HepG2 (cell line): ENCODE data around the gene UGCG. TPM values are rescaled to one million over a fixed set of nuclear protein-coding genes. Genes with fewer than 3 reads are reported as not detected.

Experiments
- ATAC-seq: fragments of 200-7000 bp; cut with Tn5 transposase; 3 replicates; pipeline ENCODE4 v1.9.1; 2020; ENCODE audit warnings: mild to moderate bottlenecking, moderate library complexity
- BruUV-seq: library from RNA; stranded (reverse); fragments of 400-500 nt; replicated peaks from 2 replicates; lab custom pipeline; 2021; lab: Mats Ljungman, UMichigan
- CTCF ChIA-PET: fragments of 300-600 bp; formaldehyde crosslinking; extraction: SDS; loops from one replicate; lab custom pipeline; 2021; ENCODE audit warnings: low total read pairs, inconsistent platforms, low intra/inter-chr PET ratio; lab: Yijun Ruan, JAX
- POLR2A ChIA-PET: fragments of 350-600 bp; sonication (Branson Sonifier 250); formaldehyde crosslinking; loops from one replicate; lab custom pipeline; 2020; ENCODE audit warnings: antibody characterized with exemption, inconsistent platforms; lab: Yijun Ruan, JAX
- DNase-seq: peaks from one replicate; pipeline ENCODE4 v3.0.0-alpha.2; 2015; ENCODE audit warnings: low spot score
- FAIRE-seq: peaks from 3 replicates; lab custom pipeline; 2011; peaks lifted over from hg19 to GRCh38; lab: Jason Lieb, UNC
- H2AFZ ChIP-seq: one replicate; pipeline ENCODE4 v1.6.1; 2011; ENCODE audit warnings: low read length, inconsistent platforms
- H3K27ac ChIP-seq: fragments of 300-600 bp; 3 replicates; pipeline ENCODE4 v1.8.0; 2011; ENCODE audit warnings: mixed run types, mild to moderate bottlenecking, mixed read lengths, low read length, inconsistent platforms; ENCODE audit not compliant: insufficient read depth; ENCODE audit errors: extremely low read length
- H3K27me3 ChIP-seq, 2 experiments: fragments of 200-600 bp in 1 of 2; 2 replicates in 1 of 2; 3 replicates in 1 of 2; pipeline versions ENCODE4 v1.6.0 to v1.8.0; 2011; ENCODE audit warnings: low read length in 2 of 2, mild to moderate bottlenecking in 2 of 2, moderate library complexity in 2 of 2, inconsistent platforms in 1 of 2; ENCODE audit not compliant: insufficient read depth in 2 of 2, control insufficient read depth in 1 of 2
- H3K36me3 ChIP-seq, 2 experiments: fragments of 200-600 bp in 1 of 2; replicated peaks in 1 of 2; 2 replicates in 1 of 2; 3 replicates in 1 of 2; pipeline versions ENCODE4 v1.5.1 to v1.8.0; 2011; ENCODE audit warnings: low read length in 2 of 2, inconsistent platforms in 1 of 2; ENCODE audit not compliant: insufficient read depth in 2 of 2, control insufficient read depth in 1 of 2
- H3K4me1 ChIP-seq: 2 replicates; pipeline ENCODE4 v1.5.1; 2012; ENCODE audit warnings: low read length, inconsistent platforms; ENCODE audit not compliant: insufficient read depth
- H3K4me2 ChIP-seq: 2 replicates; pipeline ENCODE4 v1.6.0; 2011; ENCODE audit warnings: low read depth, low read length, inconsistent platforms
- H3K4me3 ChIP-seq, 3 experiments: fragments of 200-600 bp in 1 of 3; sonication (generic), shearing (Covaris generic) in 1 of 3; replicated peaks in 1 of 3; 2 replicates each; pipeline ENCODE4 v1.5.1; 2011 to 2016; ENCODE audit warnings: low read length in 3 of 3, inconsistent platforms in 2 of 3, low read depth in 2 of 3, mild to moderate bottlenecking in 2 of 3, control low read depth in 1 of 3, mixed read lengths in 1 of 3; ENCODE audit not compliant: insufficient read depth in 1 of 3
- H3K79me2 ChIP-seq: one replicate; pipeline ENCODE4 v1.6.1; 2011; ENCODE audit warnings: low read length, inconsistent platforms; ENCODE audit not compliant: insufficient read depth
- H3K9ac ChIP-seq: 2 replicates; pipeline ENCODE4 v1.6.0; 2011; ENCODE audit warnings: mild to moderate bottlenecking, low read depth, low read length, inconsistent platforms; ENCODE audit not compliant: insufficient read depth
- H3K9me3 ChIP-seq: 2 replicates; pipeline ENCODE4 v1.5.1; 2012; ENCODE audit warnings: mild to moderate bottlenecking, low read length
- H4K20me1 ChIP-seq: 2 replicates; pipeline ENCODE4 v1.6.0; 2011; ENCODE audit warnings: inconsistent platforms, mild to moderate bottlenecking, low read length, moderate library complexity; ENCODE audit not compliant: insufficient read depth
- BRD4 ChIP-seq: sonication (generic); formaldehyde crosslinking; IDR thresholded peaks from 2 replicates; pipeline ENCODE4 v1.4.0; 2020; ENCODE audit warnings: missing genetic modification reagents
- GTF2F1 ChIP-seq: fragments of 150-350 bp; IDR thresholded peaks from 2 replicates; pipeline ENCODE4 v1.6.1; 2014; ENCODE audit warnings: low read length
- MATR3 ChIP-seq: sonication (generic); formaldehyde crosslinking; IDR thresholded peaks from 2 replicates; pipeline ENCODE4 v1.4.0; 2020; ENCODE audit warnings: missing genetic modification reagents
- MBD4 ChIP-seq: IDR thresholded peaks from 2 replicates; pipeline ENCODE4 v1.6.1; 2012; ENCODE audit warnings: low read length, inconsistent platforms, borderline replicate concordance
- MIER2 ChIP-seq: IDR thresholded peaks from 2 replicates; pipeline ENCODE4 v1.6.1; 2016; ENCODE audit warnings: missing biosample characterization, missing genetic modification reagents
- MTF2 ChIP-seq: sonication (generic); formaldehyde crosslinking; IDR thresholded peaks from 2 replicates; pipeline ENCODE4 v1.5.0; 2020; ENCODE audit warnings: missing genetic modification reagents, borderline replicate concordance
- SMAD1 ChIP-seq: sonication (generic); formaldehyde crosslinking; IDR thresholded peaks from 2 replicates; pipeline ENCODE4 v1.4.0; 2020; ENCODE audit warnings: missing genetic modification reagents, low read depth, mild to moderate bottlenecking, borderline replicate concordance
- U2AF1 ChIP-seq: fragments of 200-400 bp; formaldehyde crosslinking; optimal IDR thresholded peaks from 2 replicates; pipeline ENCODE3; 2017; ENCODE audit warnings: mild to moderate bottlenecking, low read depth, low read length
- ZNF234 ChIP-seq: sonication (generic); formaldehyde crosslinking; conservative IDR thresholded peaks from 2 replicates; pipeline ENCODE4 v1.5.1; 2020; ENCODE audit warnings: mild to moderate bottlenecking, missing genetic modification reagents
- ZNF431 ChIP-seq: sonication (generic); formaldehyde crosslinking; IDR thresholded peaks from 2 replicates; pipeline ENCODE4 v1.9.0; 2022; ENCODE audit warnings: missing genetic modification reagents, low read depth, mild to moderate bottlenecking, borderline replicate concordance
- ZSCAN29 ChIP-seq: sonication (generic); formaldehyde crosslinking; conservative IDR thresholded peaks from 2 replicates; pipeline ENCODE4 v1.4.0; 2020; ENCODE audit warnings: mild to moderate bottlenecking, missing genetic modification reagents
- WGBS: methylation state at CpG from one replicate; pipeline ENCODE4 v1.1.6; 2017; ENCODE audit warnings: low lambda C conversion rate; 5-methylcytosine and 5-hydroxymethylcytosine counted together
- in situ Hi-C: cut with HindIII; loops from 2 replicates; pipeline ENCODE4 v1.10.0; 2017; ENCODE audit warnings: low pct_unique_long_range_greater_than_20kb; ENCODE audit not compliant: extremely low pct_ligation_motif_present
- intact Hi-C: fragments of 100-400 bp; cut with micrococcal nuclease; formaldehyde crosslinking; loops from one replicate; pipeline ENCODE4 v1.10.0; 2022; ENCODE audit not compliant: unreplicated experiment
- polyA plus RNA-seq, 8 experiments: library from polyadenylated mRNA; depleted of rRNA in 3 of 8; stranded (reverse) in 7 of 8; unstranded in 1 of 8; fragments of >200 nt; fragmentation: Illumina TruSeq in 4 of 8; extraction: Trizol in 4 of 8; gene quantifications; 2 replicates each; pipeline versions ENCODE4 v1.2.1 to v1.2.3, GENCODE V29; 2011 to 2016; ENCODE audit warnings: low read depth in 4 of 8, missing spikeins in 1 of 8, mixed read lengths in 1 of 8; ENCODE audit not compliant: insufficient read depth in 1 of 8
- total RNA-seq, 5 experiments: library from RNA; depleted of rRNA; stranded (reverse); fragments of >200 nt; fragmentation: Illumina TruSeq; extraction: Trizol; gene quantifications; 2 replicates each; pipeline ENCODE4 v1.2.3, GENCODE V29; 2016; ENCODE audit warnings: low read depth in 1 of 5
- TF ChIP-seq, protein P1 (sequence below): sonication (generic); formaldehyde crosslinking; IDR thresholded peaks from 2 replicates; pipeline ENCODE4 v1.4.0; 2020; ENCODE audit warnings: missing genetic modification reagents, borderline replicate concordance

Gene UGCG
- total and polyA plus RNA-seq, 2 of the 13 experiments (the other 11 are each of a cell fraction or from before 2014, with no cell fraction given), result 10.5 to 13.9 TPM

- Histone ChIP-seq H2AFZ (no peak overlapping the region), H3K9ac (no peak overlapping the region), H3K79me2 (no peaks in the 10 kb centered on the region), H3K9me3 (no peaks in the 10 kb centered on the region), H3K27me3 (no peaks in the 10 kb centered on the region), H3K4me1 (peaks cover 33% of the 10 kb centered on the region), H3K27ac (no peak overlapping the region), H4K20me1 (no peaks in the 10 kb centered on the region), H3K4me2 (no peak overlapping the region), H3K36me3 (no peaks in the 10 kb centered on the region), H3K4me3 (no peak overlapping the region)
- FAIRE-seq, result no peak
- DNase-seq, result no peak
- in situ Hi-C loops (loop anchor here (10.0 kb wide), 1 partner anchor 197 kb away; no protein-coding TSS in a partner anchor), intact Hi-C loops (no loop called here)
- ATAC-seq, result no peak
- WGBS, result 61% methylated on average over 5 of the region's 6 CpGs
- CTCF ChIA-PET, result no interaction called here
- POLR2A ChIA-PET, result no interaction called here
- TF ChIP-seq BRD4 (CRISPR knock-in tag) (no peak), ZSCAN29 (CRISPR knock-in tag) (no peak), MBD4 (no peak), MATR3 (CRISPR knock-in tag) (no peak), ZNF234 (no peak), GTF2F1 (no peak), U2AF1 (no peak), ZNF431 (CRISPR knock-in tag) (no peak), MIER2 (CRISPR knock-in tag) (no peak), MTF2 (no peak), SMAD1 (CRISPR knock-in tag) (no peak)
- TF ChIP-seq, protein P1, sequence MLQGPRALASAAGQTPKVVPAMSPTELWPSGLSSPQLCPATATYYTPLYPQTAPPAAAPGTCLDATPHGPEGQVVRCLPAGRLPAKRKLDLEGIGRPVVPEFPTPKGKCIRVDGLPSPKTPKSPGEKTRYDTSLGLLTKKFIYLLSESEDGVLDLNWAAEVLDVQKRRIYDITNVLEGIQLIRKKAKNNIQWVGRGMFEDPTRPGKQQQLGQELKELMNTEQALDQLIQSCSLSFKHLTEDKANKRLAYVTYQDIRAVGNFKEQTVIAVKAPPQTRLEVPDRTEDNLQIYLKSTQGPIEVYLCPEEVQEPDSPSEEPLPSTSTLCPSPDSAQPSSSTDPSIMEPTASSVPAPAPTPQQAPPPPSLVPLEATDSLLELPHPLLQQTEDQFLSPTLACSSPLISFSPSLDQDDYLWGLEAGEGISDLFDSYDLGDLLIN (CRISPR knock-in tag), result no peak
- no TSS peak for BruUV-seq
Measured at GRCh38 chr9:111962021-111962420, 65.4 kb downstream of the UGCG start.
